ENCODE measurements around the gene ZHX3. TPM values are rescaled to one million over a fixed set of nuclear protein-coding genes. Genes with fewer than 3 reads are reported as not detected.
A peak's percentile ranks its signal among the peaks of the same experiment; 100 is the strongest.
"Not testable (repeated sequence)": the region's sequence is repeated elsewhere in the genome, so short reads cannot be mapped to it uniquely, and the experiment has no call there.

Gene ZHX3
- total and polyA plus RNA-seq, 11 donors: 10.9 to 43.9 (median 32.3) TPM

DNA sequence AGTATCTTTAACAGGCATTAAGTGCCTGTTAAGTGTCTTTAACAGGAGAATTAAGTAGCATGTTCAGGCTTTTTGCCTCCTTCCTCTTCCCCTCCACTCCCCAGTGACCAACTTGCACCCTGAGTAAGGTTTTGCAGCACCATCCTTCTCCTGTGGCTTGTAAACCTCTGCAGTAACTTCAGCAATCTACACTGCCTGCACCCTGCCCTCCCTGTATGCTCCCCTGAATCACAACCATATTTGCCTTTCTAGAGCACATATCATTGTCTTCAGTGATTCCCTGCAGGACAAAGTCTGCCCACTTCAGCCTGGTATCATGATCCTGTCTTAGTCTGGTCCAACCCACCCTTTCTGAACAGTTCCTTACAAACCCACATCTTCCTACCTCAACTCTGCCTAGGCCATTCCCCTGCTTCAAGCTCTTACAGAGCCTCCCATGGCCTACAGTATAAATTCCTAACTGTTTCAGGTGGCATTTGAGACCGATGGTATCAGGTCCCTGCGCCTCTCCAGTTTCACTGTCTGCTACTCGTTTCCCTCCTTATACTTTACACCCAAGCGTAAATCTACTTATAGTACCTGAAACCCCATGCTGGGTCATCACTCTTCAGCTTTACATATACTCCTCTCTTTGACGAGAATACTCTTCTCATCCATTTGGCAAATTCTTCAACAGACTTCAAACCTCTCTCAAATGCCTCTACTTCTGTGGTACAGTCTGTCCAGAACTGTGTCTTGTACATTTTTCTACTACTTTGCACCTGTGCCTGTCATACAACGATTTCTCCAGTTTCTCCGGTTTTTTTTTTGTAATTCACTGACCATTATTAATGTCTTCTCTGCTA lies 69.8 kb downstream of the ZHX3 start:
- TF ChIP-seq, protein P1, sequence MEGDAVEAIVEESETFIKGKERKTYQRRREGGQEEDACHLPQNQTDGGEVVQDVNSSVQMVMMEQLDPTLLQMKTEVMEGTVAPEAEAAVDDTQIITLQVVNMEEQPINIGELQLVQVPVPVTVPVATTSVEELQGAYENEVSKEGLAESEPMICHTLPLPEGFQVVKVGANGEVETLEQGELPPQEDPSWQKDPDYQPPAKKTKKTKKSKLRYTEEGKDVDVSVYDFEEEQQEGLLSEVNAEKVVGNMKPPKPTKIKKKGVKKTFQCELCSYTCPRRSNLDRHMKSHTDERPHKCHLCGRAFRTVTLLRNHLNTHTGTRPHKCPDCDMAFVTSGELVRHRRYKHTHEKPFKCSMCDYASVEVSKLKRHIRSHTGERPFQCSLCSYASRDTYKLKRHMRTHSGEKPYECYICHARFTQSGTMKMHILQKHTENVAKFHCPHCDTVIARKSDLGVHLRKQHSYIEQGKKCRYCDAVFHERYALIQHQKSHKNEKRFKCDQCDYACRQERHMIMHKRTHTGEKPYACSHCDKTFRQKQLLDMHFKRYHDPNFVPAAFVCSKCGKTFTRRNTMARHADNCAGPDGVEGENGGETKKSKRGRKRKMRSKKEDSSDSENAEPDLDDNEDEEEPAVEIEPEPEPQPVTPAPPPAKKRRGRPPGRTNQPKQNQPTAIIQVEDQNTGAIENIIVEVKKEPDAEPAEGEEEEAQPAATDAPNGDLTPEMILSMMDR (IDR thresholded peaks at IDR 0.05): no peak
- no peak for TF ChIP-seq POLR2A (IDR thresholded peaks at IDR 0.05)
- ATAC-seq (no peak), DNase-seq (no peak)
- peaks cover 32 to 76% (median 65%) of the 10 kb centered on the region in 12 donors for H3K4me1 ChIP-seq
- H3K27ac ChIP-seq: peak overlapping the region; percentile 79 to 95 (median 89)
- no peaks in the 10 kb centered on the region for H3K36me3 ChIP-seq
- intact Hi-C loops (cut with DNase I): loop anchor here in 8 of 10 donors (1.0 to 10.0 kb wide), 10 partner anchors 69 to 160 kb away; partner anchors contain the start of genes ZHX3 (in 7 of the 8) and LPIN3 (in 1 of the 8)
- H3K4me3 ChIP-seq: no peak overlapping the region
- H3K9me3 ChIP-seq: no peaks in the 10 kb centered on the region
- no peaks in the 10 kb centered on the region for H3K27me3 ChIP-seq
- WGBS, 4 donors: 72 to 77% (median 75%) methylated on average over 7 of the region's 7 CpGs

DNA sequence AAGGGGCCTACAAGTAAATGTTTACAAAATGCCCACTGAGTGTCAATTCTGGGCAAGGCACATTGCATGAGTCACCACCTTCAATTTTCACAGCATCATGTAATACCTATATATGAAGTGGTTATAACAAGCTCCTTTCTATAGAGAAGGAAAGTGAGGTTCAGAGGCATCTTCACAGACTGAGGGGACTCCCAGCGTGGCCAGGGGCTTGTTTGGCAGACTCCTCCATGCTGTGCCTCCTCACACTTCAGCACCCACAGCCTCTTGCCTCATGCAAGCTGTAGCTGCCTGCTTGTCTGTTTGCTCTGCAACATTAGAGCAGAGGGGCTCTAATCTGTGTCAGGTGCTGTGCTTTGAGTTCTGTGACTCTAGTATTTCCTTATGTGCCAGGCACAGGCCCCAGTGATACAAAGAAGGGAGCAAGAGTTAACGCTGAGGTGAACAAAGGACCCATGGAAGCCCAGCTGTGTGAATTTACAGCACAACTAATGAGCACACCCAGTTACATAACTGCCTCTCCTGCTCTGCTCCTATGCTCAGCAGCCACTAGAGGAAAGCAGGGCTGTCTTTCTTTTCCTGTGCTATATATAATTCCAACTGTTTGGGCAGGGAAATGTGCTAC lies 72.3 kb downstream of the ZHX3 start:
- Histone ChIP-seq H3K27ac (peak overlapping the region; percentile 53 to 95 (median 89)), H3K4me1 (peaks cover 26 to 69% (median 57%) of the 10 kb centered on the region in 12 donors), H3K27me3 (no peaks in the 10 kb centered on the region), H3K4me3 (no peak overlapping the region), H3K9me3 (no peaks in the 10 kb centered on the region), H3K36me3 (no peaks in the 10 kb centered on the region)
- intact Hi-C loops (cut with DNase I): loop anchor here in 8 of 10 donors (5.0 to 10.0 kb wide), 8 partner anchors 72 to 162 kb away; partner anchors contain the start of genes ZHX3 (in 5 of the 8) and LPIN3 (in 1 of the 8)
- 35 to 36% (median 36%) methylated on average over 2 of the region's 2 CpGs for WGBS, 4 donors
- ATAC-seq (peak; percentile 52 to 81 (median 67)), DNase-seq (peak in 2 of 5 donors; percentile 34 to 39)
- TF ChIP-seq, protein P1 (IDR thresholded peaks at IDR 0.05): peak in 5 of 12 donors; percentile 27 to 50 (median 41)
- no peak for TF ChIP-seq POLR2A (IDR thresholded peaks at IDR 0.05)

DNA sequence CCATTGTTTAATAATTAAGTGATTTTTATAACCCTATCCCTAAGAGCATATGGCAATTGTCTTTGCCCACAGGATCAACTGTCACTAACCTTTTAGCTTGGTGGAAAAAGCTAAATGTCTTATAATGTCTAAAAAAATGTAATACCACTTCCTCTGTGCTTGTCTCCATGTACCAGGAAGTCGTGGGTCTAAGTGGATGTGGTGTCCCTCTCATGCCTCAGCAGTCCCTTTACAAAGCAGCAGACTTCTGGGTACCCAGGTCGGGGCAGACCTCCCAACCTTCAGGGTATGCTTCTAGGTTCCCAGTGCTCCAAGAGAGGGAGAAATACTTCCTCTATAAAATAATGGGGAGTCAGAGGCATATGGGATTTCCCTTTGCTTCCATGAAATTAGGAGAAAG lies 74.7 kb downstream of the ZHX3 start:
- peaks cover 10 to 59% (median 39%) of the 10 kb centered on the region in 12 donors for H3K4me1 ChIP-seq
- intact Hi-C loops (cut with DNase I): loop anchor here in 4 of 10 donors (5.0 to 10.0 kb wide), 3 partner anchors 74 to 162 kb away; partner anchors contain the start of gene ZHX3 (in 1 of the 4)
- no peak for DNase-seq
- no peaks in the 10 kb centered on the region for H3K9me3 ChIP-seq
- 80 to 89% (median 86%) methylated on average over 2 of the region's 2 CpGs for WGBS, 4 donors
- TF ChIP-seq POLR2A (IDR thresholded peaks at IDR 0.05): no peak
- TF ChIP-seq, protein P1 (IDR thresholded peaks at IDR 0.05): no peak
- no peak for ATAC-seq
- H3K27me3 ChIP-seq: no peaks in the 10 kb centered on the region
- H3K27ac ChIP-seq: no peak overlapping the region
- no peak overlapping the region for H3K4me3 ChIP-seq
- no peaks in the 10 kb centered on the region for H3K36me3 ChIP-seq

DNA sequence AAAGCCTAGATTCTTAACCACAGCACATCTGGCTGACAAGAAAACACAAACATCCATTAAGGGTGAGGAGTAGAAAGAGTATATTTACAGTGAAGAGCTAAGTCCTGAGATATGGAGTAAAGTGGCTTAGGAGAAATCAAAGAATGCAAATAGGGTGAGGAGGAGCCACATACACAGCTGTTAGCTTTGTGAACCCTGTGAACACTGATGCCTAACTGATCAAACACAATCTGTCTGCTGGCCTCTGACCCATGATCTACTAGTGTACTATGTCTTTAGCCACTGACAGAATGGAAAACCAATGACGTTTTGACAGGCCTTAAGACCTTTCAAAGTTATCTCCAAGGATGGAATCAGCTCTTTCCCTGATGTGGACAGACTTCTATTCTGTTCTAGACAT lies 75.2 kb downstream of the ZHX3 start:
- TF ChIP-seq POLR2A (IDR thresholded peaks at IDR 0.05): no peak
- TF ChIP-seq, protein P1 (IDR thresholded peaks at IDR 0.05): no peak
- H3K27ac ChIP-seq: no peak overlapping the region
- no peaks in the 10 kb centered on the region for H3K9me3 ChIP-seq
- no peak for DNase-seq
- peaks cover 6 to 54% (median 35%) of the 10 kb centered on the region in 12 donors for H3K4me1 ChIP-seq
- intact Hi-C loops (cut with DNase I): loop anchor here in 4 of 10 donors (5.0 to 10.0 kb wide), 3 partner anchors 75 to 162 kb away; partner anchors contain the start of gene ZHX3 (in 1 of the 4)
- H3K36me3 ChIP-seq: no peaks in the 10 kb centered on the region
- H3K4me3 ChIP-seq: no peak overlapping the region
- H3K27me3 ChIP-seq: no peaks in the 10 kb centered on the region
- WGBS, 4 donors: 70 to 90% (median 74%) methylated on average over 1 of the region's 1 CpG
- no peak for ATAC-seq

DNA sequence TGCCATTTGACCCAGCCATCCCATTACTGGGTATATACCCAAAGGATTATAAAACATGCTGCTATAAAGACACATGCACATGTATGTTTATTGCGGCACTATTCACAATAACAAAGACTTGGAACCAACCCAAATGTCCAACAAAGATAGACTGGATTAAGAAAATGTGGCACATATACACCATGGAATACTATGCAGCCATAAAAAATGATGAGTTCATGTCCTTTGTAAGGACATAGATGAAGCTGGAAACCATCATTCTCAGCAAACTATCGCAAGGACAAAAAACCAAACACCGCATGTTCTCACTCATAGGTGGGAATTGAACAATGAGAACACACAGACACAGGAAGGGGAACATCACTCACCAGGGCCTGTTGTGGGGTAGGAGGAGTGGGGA lies 80.3 kb downstream of the ZHX3 start:
- ATAC-seq; H3K9me3 ChIP-seq; H3K27ac ChIP-seq; H3K27me3 ChIP-seq; H3K4me3 ChIP-seq; H3K36me3 ChIP-seq; DNase-seq; intact Hi-C loops (cut with DNase I): not testable (repeated sequence)
- WGBS, 4 donors: 94 to 100% (median 99%) methylated on average over 2 to 3 of the region's 3 CpGs
- peaks cover 10 to 41% (median 28%) of the 10 kb centered on the region in 12 donors for H3K4me1 ChIP-seq

DNA sequence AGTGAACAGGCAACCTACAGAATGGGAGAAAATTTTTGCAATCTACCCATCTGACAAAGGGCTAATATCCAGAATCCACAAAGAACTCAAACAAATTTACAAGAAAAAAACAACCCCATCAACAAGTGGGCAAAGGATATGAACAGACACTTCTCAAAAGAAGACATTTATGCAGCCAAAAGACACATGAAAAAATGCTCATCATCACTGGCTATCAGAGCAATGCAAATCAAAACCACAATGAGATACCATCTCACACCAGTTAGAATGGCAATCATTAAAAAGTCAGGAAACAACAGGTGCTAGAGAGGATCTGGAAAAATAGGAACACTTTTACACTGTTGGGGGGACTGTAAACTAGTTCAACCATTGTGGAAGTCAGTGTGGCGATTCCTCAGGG lies 80.7 kb downstream of the ZHX3 start:
- H3K4me1 ChIP-seq: peaks cover 15 to 45% (median 32%) of the 10 kb centered on the region in 12 donors
- DNase-seq; H3K36me3 ChIP-seq; H3K27me3 ChIP-seq; intact Hi-C loops (cut with DNase I); ATAC-seq; H3K4me3 ChIP-seq; H3K9me3 ChIP-seq; H3K27ac ChIP-seq: not testable (repeated sequence)
- WGBS, 4 donors: 88 to 100% (median 97%) methylated on average over 1 of the region's 1 CpG

Measured in heart left ventricle (tissue), 16 donors.